ENCODE results near the gene BAIAP2L1.

GRCh38 chr7:98378210-98378819 lies 22.6 kb downstream of the BAIAP2L1 start:
- TF ChIP-seq CTCF (IDR thresholded peaks at IDR 0.05) (no peak), POLR2A (IDR thresholded peaks at IDR 0.05) (no peak)
